Measurements from ENCODE around the gene CUX1.
A peak's percentile ranks its signal among the peaks of the same experiment; 100 is the strongest.

CUX1 gene

GRCh38 chr7:101857358-101857811 is 40.0 kb downstream of the CUX1 start:
- Histone ChIP-seq H3K9me3 (ENCODE audit: insufficient read depth, low read length, severe bottlenecking) (no peaks in the 10 kb centered on the region), H3K4me1 (ENCODE audit: insufficient read depth, low read length) (peaks cover 42% of the 10 kb centered on the region), H3K27ac (ENCODE audit: low read length) (peak overlapping the region; percentile 57), H3K36me3 (ENCODE audit: insufficient read depth, low read length) (peaks cover 3% of the 10 kb centered on the region; the same call in 1 of the 2 replicates), H2AFZ (ENCODE audit: low read depth, low read length) (no peak overlapping the region), H3K4me2 (ENCODE audit: insufficient read depth, low read length) (peak overlapping the region; percentile 73), H3K79me2 (ENCODE audit: insufficient read depth, low read length) (peaks cover 91% of the 10 kb centered on the region), H3K4me3 (ENCODE audit: low read depth in 1 of 2, low read length in 2 of 2) (peak overlapping the region; percentile 10 to 57; a peak in 3 of 4 replicates), H3K27me3 (ENCODE audit: insufficient read depth, low read length, poor library complexity) (no peaks in the 10 kb centered on the region), H3K9ac (ENCODE audit: low read depth, low read length) (peak overlapping the region; percentile 44), H4K20me1 (ENCODE audit: insufficient read depth, low read length) (peaks cover 71% of the 10 kb centered on the region)
- ATAC-seq (ENCODE audit: insufficient read depth, low read depth) (no peak), DNase-seq (no peak)
- TF ChIP-seq EZH2 (IDR thresholded peaks at IDR 0.05; ENCODE audit: borderline replicate concordance, low read depth, low read length, severe bottlenecking): no peak
- TF ChIP-seq CTCF (IDR thresholded peaks at IDR 0.05; ENCODE audit: borderline replicate concordance, extremely low read depth, low read length, poor library complexity, severe bottlenecking): no peak

GRCh38 chr7:101858437-101859385 is 41.3 kb downstream of the CUX1 start:
- no peak overlapping the region for H3K27ac ChIP-seq (ENCODE audit: low read length)
- peaks cover 39% of the 10 kb centered on the region for H3K4me1 ChIP-seq (ENCODE audit: insufficient read depth, low read length)
- no peaks in the 10 kb centered on the region for H3K27me3 ChIP-seq (ENCODE audit: insufficient read depth, low read length, poor library complexity)
- no peak overlapping the region for H3K4me2 ChIP-seq (ENCODE audit: insufficient read depth, low read length)
- no peak for DNase-seq
- no peak overlapping the region for H3K9ac ChIP-seq (ENCODE audit: low read depth, low read length)
- no peak overlapping the region for H2AFZ ChIP-seq (ENCODE audit: low read depth, low read length)
- H3K79me2 ChIP-seq (ENCODE audit: insufficient read depth, low read length): peaks cover 91% of the 10 kb centered on the region
- H3K4me3 ChIP-seq (ENCODE audit: low read depth in 1 of 2, low read length in 2 of 2): no peak overlapping the region
- no peak for TF ChIP-seq EZH2 (IDR thresholded peaks at IDR 0.05; ENCODE audit: borderline replicate concordance, low read depth, low read length, severe bottlenecking)
- no peak for TF ChIP-seq CTCF (IDR thresholded peaks at IDR 0.05; ENCODE audit: borderline replicate concordance, extremely low read depth, low read length, poor library complexity, severe bottlenecking)
- peaks cover 6% of the 10 kb centered on the region; the same call in 1 of the 2 replicates for H3K36me3 ChIP-seq (ENCODE audit: insufficient read depth, low read length)
- H3K9me3 ChIP-seq (ENCODE audit: insufficient read depth, low read length, severe bottlenecking): no peaks in the 10 kb centered on the region
- ATAC-seq (ENCODE audit: insufficient read depth, low read depth): no peak
- H4K20me1 ChIP-seq (ENCODE audit: insufficient read depth, low read length): peaks cover 64% of the 10 kb centered on the region

GRCh38 chr7:101859411-101860106 is 42.1 kb downstream of the CUX1 start:
- no peak for TF ChIP-seq EZH2 (IDR thresholded peaks at IDR 0.05; ENCODE audit: borderline replicate concordance, low read depth, low read length, severe bottlenecking)
- no peak for TF ChIP-seq CTCF (IDR thresholded peaks at IDR 0.05; ENCODE audit: borderline replicate concordance, extremely low read depth, low read length, poor library complexity, severe bottlenecking)
- Histone ChIP-seq H3K27me3 (ENCODE audit: insufficient read depth, low read length, poor library complexity) (no peaks in the 10 kb centered on the region), H3K27ac (ENCODE audit: low read length) (no peak overlapping the region), H3K9ac (ENCODE audit: low read depth, low read length) (no peak overlapping the region), H3K4me3 (ENCODE audit: low read depth in 1 of 2, low read length in 2 of 2) (no peak overlapping the region), H3K36me3 (ENCODE audit: insufficient read depth, low read length) (peaks cover 7% of the 10 kb centered on the region; the same call in 1 of the 2 replicates), H3K79me2 (ENCODE audit: insufficient read depth, low read length) (peaks cover 91% of the 10 kb centered on the region), H3K9me3 (ENCODE audit: insufficient read depth, low read length, severe bottlenecking) (no peaks in the 10 kb centered on the region), H3K4me2 (ENCODE audit: insufficient read depth, low read length) (no peak overlapping the region), H4K20me1 (ENCODE audit: insufficient read depth, low read length) (peaks cover 62% of the 10 kb centered on the region), H2AFZ (ENCODE audit: low read depth, low read length) (no peak overlapping the region), H3K4me1 (ENCODE audit: insufficient read depth, low read length) (peaks cover 31% of the 10 kb centered on the region)
- ATAC-seq (ENCODE audit: insufficient read depth, low read depth) (no peak), DNase-seq (no peak)
